Duodenal mucosa (tissue), 2 donors: ENCODE results near the gene ODF4.
"Not testable (repeated sequence)": the region's sequence is repeated elsewhere in the genome, so short reads cannot be mapped to it uniquely, and the experiment has no call there.

Experiments used
- H3K27ac ChIP-seq: one replicate; pipeline ENCODE4 v1.7.0; 2013; ENCODE audit warnings: low read depth, low read length
- H3K27me3 ChIP-seq, 2 donors: one replicate each; pipeline ENCODE4 v1.7.0; 2013; ENCODE audit warnings: low read length in 2 of 2, control low read depth in 1 of 2; ENCODE audit not compliant: insufficient read depth in 2 of 2, control insufficient read depth in 1 of 2
- H3K36me3 ChIP-seq, 2 donors: one replicate each; pipeline ENCODE4 v1.7.0; 2013; ENCODE audit warnings: low read length in 2 of 2, control low read depth in 1 of 2; ENCODE audit not compliant: insufficient read depth in 2 of 2, control insufficient read depth in 1 of 2
- H3K4me1 ChIP-seq, 2 donors: one replicate each; pipeline ENCODE4 v1.7.0; 2013; ENCODE audit warnings: low read length in 2 of 2, control low read depth in 1 of 2; ENCODE audit not compliant: insufficient read depth in 2 of 2, control insufficient read depth in 1 of 2
- H3K4me3 ChIP-seq, 2 donors: one replicate each; pipeline ENCODE4 v1.7.0; 2013; ENCODE audit warnings: low read length in 2 of 2, low read depth in 1 of 2
- H3K9ac ChIP-seq, 2 donors: one replicate each; pipeline ENCODE4 v1.7.0; 2013; ENCODE audit warnings: low read length in 2 of 2, low read depth in 1 of 2
- H3K9me3 ChIP-seq, 2 donors: one replicate each; pipeline ENCODE4 v1.7.0; 2013; ENCODE audit warnings: low read length in 2 of 2, control low read depth in 1 of 2; ENCODE audit not compliant: control insufficient read depth in 1 of 2

The ODF4 gene

DNA sequence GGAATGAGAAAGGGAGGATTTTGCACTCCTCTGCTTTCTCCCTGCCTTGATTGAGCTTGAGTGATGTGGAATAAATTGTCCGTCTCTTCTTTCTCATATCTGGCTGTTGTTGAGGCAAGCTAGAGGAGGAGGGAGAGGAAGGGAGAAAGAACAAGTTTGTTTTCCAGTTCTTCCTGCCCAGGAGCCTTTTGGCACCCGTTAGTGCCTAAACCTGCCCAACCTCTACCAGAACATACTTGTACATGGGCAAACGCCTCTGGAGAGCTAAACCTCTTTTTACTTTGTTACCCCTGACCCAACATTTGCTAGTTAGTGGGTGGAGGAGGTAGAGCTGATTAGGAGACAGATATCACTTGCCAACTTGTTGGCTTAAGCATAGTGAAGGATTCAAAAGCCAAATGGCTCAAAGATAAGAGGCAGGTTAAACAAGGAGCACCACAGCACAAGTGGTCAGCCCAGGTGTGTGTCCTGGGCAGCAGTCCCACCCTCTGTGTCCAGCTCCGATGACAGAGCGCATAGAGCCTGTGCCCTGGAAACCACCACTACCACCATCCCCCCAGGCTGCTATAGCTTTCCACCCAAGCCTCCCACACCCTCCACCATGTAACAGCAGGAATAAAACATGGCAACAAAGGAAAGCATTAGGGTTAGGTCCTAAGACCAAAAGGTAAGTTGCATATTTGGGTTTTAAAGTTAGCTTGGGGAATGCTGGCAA lies 6.5 kb downstream of the ODF4 start:
- peaks cover 10% of the 10 kb centered on the region in 2 donors for H3K27me3 ChIP-seq
- no peak overlapping the region for H3K27ac ChIP-seq

GRCh38 chr17:8347001-8347400 lies 7.4 kb downstream of the ODF4 start:
- H3K4me3 ChIP-seq, H3K4me1 ChIP-seq: not testable (repeated sequence)

More for the DNA sequence above, 6.5 kb downstream of the ODF4 start:
- Histone ChIP-seq H3K9ac (no peak overlapping the region), H3K9me3 (no peaks in the 10 kb centered on the region), H3K4me3 (no peak overlapping the region), H3K4me1 (no peaks in the 10 kb centered on the region), H3K36me3 (no peaks in the 10 kb centered on the region)

GRCh38 chr17:8350339-8350738 lies 10.7 kb downstream of the ODF4 start:
- no peak overlapping the region for H3K27ac ChIP-seq
- H3K9ac ChIP-seq, result no peak overlapping the region
- H3K36me3 ChIP-seq, result no peaks in the 10 kb centered on the region
- H3K4me3 ChIP-seq, result no peak overlapping the region
- H3K27me3 ChIP-seq, result peaks cover 5 to 10% of the 10 kb centered on the region in 2 donors
- no peaks in the 10 kb centered on the region for H3K9me3 ChIP-seq
- no peaks in the 10 kb centered on the region for H3K4me1 ChIP-seq

More at GRCh38 chr17:8347001-8347400, 7.4 kb downstream of the ODF4 start:
- H3K9ac ChIP-seq, H3K9me3 ChIP-seq, H3K27me3 ChIP-seq, H3K27ac ChIP-seq, H3K36me3 ChIP-seq: not testable (repeated sequence)

DNA sequence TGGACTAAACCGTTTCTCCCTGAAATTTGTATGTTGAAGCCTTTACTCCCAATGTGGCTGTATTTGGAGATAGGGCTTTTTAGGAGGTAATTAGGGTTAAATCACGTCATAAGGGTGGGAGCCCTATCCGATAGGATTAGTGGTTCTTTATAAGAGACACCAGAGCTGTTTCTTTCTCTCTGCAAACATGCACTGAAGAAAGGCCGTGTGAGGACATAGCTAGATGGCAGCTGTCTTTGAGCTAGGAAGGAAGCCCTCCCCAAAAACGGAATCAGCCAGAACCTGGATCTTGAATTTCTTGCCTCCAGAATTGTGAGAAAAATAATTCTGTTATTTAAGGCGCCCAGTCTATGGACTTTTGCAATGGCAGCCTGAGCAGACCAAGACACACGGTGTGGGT lies 14.1 kb downstream of the ODF4 start:
- no peaks in the 10 kb centered on the region for H3K27me3 ChIP-seq
- no peaks in the 10 kb centered on the region for H3K9me3 ChIP-seq
- H3K9ac ChIP-seq, result no peak overlapping the region
- no peak overlapping the region for H3K27ac ChIP-seq
- no peaks in the 10 kb centered on the region for H3K4me1 ChIP-seq
- no peak overlapping the region for H3K4me3 ChIP-seq
- no peaks in the 10 kb centered on the region for H3K36me3 ChIP-seq

DNA sequence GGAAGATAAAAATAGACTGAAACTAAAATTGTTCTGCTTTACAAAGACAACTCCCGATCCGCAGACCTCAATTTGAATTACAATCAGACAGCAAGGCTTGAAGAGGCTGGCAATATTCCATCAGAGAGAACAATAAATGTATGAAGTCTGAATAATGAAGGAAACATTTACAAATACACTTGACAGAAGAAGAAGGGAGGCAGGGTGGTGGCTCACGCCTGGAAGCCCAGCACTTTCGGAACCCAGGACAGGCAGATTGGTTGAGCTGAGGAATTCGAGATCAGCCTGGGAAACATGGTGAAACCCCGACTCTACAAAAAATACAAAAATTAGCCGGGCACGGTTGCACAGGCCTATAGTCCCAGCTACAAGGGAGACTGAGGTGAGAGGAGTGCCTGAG lies 14.6 kb downstream of the ODF4 start:
- no peaks in the 10 kb centered on the region for H3K9me3 ChIP-seq
- H3K4me1 ChIP-seq, result no peaks in the 10 kb centered on the region
- no peak overlapping the region for H3K4me3 ChIP-seq
- H3K9ac ChIP-seq, result no peak overlapping the region
- no peaks in the 10 kb centered on the region for H3K36me3 ChIP-seq
- no peaks in the 10 kb centered on the region for H3K27me3 ChIP-seq
- H3K27ac ChIP-seq, result no peak overlapping the region

DNA sequence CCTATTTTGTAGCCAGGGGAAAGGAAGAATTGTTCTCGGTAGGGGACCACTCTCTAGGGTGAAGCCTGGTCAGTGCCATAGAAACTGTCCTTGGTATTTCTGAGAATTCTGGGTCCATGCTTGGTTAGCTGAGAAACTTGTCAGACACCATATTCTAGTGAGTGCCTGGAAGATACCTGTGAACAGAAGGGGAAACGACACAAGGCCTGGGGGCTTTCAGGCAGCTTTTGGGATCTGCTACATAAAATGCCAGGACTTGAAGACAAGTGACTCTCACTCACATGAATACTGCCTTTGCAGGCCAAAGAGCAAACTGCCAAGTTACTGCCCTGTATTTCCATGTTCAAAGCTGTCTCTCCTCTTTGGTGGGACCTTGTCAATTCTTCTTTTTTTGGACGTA lies 18.3 kb downstream of the ODF4 start:
- H3K27me3 ChIP-seq, result no peaks in the 10 kb centered on the region
- no peak overlapping the region for H3K4me3 ChIP-seq
- no peak overlapping the region for H3K9ac ChIP-seq
- no peaks in the 10 kb centered on the region for H3K36me3 ChIP-seq
- no peaks in the 10 kb centered on the region for H3K9me3 ChIP-seq
- no peak overlapping the region for H3K27ac ChIP-seq
- peaks cover 0 to 9% of the 10 kb centered on the region in 2 donors for H3K4me1 ChIP-seq

DNA sequence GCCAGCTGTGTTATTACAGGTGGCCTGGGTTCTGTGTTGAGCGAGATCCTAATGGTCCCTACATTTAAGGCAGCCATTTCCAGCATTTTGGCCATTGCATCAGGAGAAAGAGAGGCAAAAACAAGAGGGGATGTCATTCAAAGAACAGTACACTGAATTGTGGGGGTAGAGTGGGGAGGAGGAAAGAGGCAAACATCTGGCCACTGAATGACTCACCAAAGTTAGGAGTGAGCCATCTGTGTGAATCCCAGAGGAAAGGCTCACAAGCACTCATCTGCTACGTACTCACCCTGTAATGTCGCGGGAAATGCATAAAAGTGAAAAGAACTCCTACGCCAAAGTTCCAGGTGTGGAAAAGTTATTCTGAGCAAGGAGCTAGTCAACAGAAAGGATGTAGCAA lies 20.1 kb downstream of the ODF4 start:
- Histone ChIP-seq H3K9me3 (no peaks in the 10 kb centered on the region), H3K4me1 (peaks cover 0 to 9% of the 10 kb centered on the region in 2 donors), H3K27me3 (no peaks in the 10 kb centered on the region), H3K4me3 (no peak overlapping the region), H3K27ac (no peak overlapping the region), H3K36me3 (no peaks in the 10 kb centered on the region), H3K9ac (no peak overlapping the region)

DNA sequence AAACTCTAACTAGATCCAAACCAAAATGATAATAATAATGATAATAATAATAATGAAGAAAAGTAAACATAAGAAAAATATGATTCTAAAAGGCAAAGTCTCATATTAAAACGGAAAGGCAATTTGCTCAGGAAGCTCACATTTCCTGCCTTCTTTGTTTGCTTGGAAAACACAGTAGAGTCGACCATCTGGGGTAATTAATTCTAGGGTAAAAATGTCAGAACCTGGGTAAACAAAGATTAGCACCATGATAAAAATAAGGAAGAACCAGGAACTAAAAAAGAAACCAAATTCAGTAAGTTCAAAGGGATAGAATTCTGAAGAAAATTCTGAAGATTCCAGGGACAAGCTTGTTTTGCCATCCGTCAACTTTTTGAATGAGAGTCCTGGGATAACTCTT lies 20.6 kb downstream of the ODF4 start:
- no peak overlapping the region for H3K27ac ChIP-seq
- H3K9ac ChIP-seq, result no peak overlapping the region
- peaks cover 0 to 9% of the 10 kb centered on the region in 2 donors for H3K4me1 ChIP-seq
- no peaks in the 10 kb centered on the region for H3K36me3 ChIP-seq
- no peak overlapping the region for H3K4me3 ChIP-seq
- H3K27me3 ChIP-seq, result no peaks in the 10 kb centered on the region
- no peaks in the 10 kb centered on the region for H3K9me3 ChIP-seq

DNA sequence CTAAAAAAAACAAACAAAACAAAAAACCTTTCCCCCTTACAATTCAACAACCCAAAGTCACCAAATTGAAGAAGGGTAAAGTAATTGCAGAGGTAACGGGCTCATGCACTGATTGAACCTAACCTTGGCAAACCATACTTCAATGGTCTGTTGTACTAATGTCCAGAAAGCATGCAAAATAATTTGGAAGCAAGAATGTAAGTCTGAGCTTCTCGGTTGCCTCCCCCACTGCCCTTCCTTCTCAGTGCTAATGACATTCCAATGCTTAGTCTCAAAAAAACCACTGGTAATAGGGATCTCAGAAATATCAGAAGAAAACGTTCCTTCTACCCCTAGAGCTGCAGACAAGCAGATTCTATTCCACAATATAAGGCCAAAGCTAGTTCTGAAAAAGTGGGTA lies 21.1 kb downstream of the ODF4 start:
- Histone ChIP-seq H3K4me1 (peaks cover 0 to 9% of the 10 kb centered on the region in 2 donors), H3K9ac (no peak overlapping the region), H3K27me3 (no peaks in the 10 kb centered on the region), H3K9me3 (no peaks in the 10 kb centered on the region), H3K4me3 (no peak overlapping the region), H3K36me3 (no peaks in the 10 kb centered on the region), H3K27ac (no peak overlapping the region)

GRCh38 chr17:8362651-8363332 lies 23.2 kb downstream of the ODF4 start:
- H3K27ac ChIP-seq, result no peak overlapping the region
- H3K4me1 ChIP-seq, result peaks cover 0 to 9% of the 10 kb centered on the region in 2 donors
- no peak overlapping the region for H3K9ac ChIP-seq
- no peaks in the 10 kb centered on the region for H3K27me3 ChIP-seq
- H3K9me3 ChIP-seq, result no peaks in the 10 kb centered on the region
- H3K36me3 ChIP-seq, result no peaks in the 10 kb centered on the region
- H3K4me3 ChIP-seq, result no peak overlapping the region
